ENCODE results near the gene PRR18.

GRCh38 chr6:166315436-166315835 lies 7.2 kb upstream of the PRR18 start:
- TF ChIP-seq CTCF (IDR thresholded peaks at IDR 0.05) (no peak), POLR2A (IDR thresholded peaks at IDR 0.05) (no peak), POLR2AphosphoS5 (IDR thresholded peaks at IDR 0.05) (no peak)
